Measurements from ENCODE around the gene ADAMTS1.
"Not testable (repeated sequence)": the region's sequence is repeated elsewhere in the genome, so short reads cannot be mapped to it uniquely, and the experiment has no call there.

Gene ADAMTS1
- 0.31 to 11.7 reads per million in 2 donors for total RNA-seq

- peak in 1 of 5 experiments; percentile 14 for DNase-seq
Measured at GRCh38 chr21:26845066-26845758, at the start of gene ADAMTS1. Gene ADAMTS1 (minus strand): TSS chr21:26845409. CDS start chr21:26844954, 455 bp downstream.

GRCh38 chr21:26892151-26892550 lies 46.9 kb upstream of the ADAMTS1 start:
- no peak for DNase-seq

GRCh38 chr21:26888931-26889330 lies 43.7 kb upstream of the ADAMTS1 start:
- DNase-seq, result no peak

DNA sequence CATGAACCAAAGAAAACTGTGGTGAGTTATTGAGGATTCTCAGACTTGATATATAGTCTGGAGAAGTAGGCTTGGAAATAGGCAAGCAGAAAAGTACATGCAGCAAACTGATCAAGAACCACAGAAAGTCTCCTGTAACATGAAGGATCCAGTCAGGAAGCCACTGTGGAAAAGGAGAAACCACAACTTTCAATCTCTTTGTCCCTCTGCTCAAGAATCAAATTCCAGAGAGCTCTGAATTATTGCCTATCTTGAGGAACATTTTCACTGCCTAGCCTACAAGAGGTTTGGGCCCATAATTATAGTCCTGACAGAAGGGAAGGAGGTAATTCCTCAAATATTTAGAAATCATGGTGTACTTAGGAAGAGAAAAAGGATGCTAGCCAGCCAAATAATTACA lies 43.0 kb upstream of the ADAMTS1 start:
- no peak for DNase-seq

DNA sequence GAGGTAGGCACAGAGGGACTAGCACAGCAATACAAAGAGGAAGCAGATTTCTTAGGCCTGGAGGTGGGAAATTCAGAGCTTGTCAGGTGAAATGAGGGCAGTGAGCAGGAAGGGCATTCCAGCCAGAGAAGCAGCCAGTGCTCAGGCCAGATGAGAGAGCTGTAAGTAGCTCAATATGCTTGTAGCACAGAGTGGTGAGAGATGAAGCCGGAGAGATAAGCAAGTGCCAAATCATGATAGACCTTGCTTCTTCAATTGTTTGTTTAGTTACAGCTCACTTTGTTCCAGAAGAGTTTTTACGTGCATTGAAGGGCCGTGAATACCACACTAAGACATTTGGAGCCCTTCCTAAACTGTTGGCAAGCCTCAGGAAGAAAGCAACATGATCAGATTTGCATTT lies 42.0 kb upstream of the ADAMTS1 start:
- no peak for DNase-seq

- DNase-seq, result no peak
Measured at GRCh38 chr21:26884436-26884835, 39.2 kb upstream of the ADAMTS1 start.

GRCh38 chr21:26883768-26884167 lies 38.6 kb upstream of the ADAMTS1 start:
- no peak for DNase-seq

DNA sequence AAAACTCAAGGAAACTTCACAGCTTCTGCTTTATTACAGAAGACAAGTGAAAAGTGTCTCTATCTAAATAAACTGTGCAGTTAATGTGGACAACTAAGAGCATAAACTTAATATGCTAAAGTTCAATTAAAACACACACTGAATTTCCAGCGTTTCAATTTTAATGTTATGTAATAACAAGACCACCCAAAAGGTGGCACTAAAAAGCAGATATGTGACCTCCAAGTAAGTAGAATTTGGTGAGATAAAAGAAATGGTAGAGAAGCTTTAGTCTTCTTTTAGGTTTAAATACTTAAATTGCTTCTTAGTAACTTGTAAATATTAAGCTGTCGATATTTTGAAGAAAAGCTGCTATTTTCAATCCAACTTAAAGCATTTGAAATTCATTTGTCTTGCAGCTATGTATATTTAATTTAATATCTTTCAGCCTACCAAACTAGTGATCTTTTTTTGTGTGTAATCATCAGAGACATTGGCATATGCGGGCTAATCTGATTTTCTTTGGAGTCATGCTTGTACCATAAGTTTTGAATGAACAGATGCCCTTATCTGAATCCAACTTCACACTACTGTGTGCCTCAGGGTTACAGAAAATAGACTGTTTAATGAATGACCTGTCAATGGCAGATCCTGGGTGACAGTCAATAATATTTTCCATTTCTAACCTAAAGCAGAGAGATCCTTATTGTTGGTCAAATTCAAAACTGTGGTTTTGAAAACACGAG lies 36.5 kb upstream of the ADAMTS1 start:
- no peak for DNase-seq

DNA sequence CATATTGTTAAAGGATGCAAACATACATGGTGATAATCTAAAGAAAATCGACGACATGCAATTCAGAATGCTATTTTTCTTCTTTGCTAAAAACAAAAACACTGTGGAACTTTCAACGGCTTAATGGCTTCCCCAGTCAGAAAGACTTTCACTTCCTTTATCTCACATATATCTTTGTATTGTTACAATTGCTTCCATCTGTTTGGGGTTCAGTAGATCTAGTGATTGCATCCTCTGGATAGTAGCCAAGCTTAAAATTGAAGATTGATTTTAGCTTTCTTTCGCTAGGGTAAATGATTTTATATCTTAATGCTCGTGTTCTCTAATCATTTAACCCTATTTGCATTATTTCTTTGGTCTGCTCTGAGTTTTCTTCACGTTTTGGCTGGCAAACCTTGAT lies 31.8 kb upstream of the ADAMTS1 start:
- no peak for DNase-seq

GRCh38 chr21:26874347-26874746 lies 29.1 kb upstream of the ADAMTS1 start:
- DNase-seq, result no peak

- no peak for DNase-seq
Measured at GRCh38 chr21:26865857-26866256, 20.6 kb upstream of the ADAMTS1 start.

DNA sequence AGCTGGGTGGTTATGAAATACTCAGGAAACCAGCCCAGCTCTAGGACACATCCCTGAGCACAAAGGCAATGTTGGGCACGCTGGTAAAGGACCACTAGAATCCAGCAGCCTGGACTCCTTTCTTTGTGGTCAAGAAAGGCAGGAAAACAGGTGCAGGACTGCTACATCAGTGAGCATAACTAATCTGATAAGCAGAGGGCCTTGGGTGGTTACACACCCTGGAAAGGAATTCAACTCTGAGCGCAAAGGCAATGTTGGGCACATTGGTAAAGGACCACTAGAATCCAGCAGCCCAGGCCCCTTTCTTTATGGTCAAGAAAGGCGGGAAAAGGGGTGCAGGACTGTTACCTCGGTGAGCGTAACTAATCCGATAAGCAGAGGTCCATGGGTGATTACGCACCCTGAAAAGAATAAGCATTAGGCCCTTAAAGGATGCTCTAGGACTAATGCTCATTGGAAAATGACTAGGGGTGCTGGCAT lies 11.7 kb upstream of the ADAMTS1 start:
- not testable (repeated sequence) for DNase-seq

DNA sequence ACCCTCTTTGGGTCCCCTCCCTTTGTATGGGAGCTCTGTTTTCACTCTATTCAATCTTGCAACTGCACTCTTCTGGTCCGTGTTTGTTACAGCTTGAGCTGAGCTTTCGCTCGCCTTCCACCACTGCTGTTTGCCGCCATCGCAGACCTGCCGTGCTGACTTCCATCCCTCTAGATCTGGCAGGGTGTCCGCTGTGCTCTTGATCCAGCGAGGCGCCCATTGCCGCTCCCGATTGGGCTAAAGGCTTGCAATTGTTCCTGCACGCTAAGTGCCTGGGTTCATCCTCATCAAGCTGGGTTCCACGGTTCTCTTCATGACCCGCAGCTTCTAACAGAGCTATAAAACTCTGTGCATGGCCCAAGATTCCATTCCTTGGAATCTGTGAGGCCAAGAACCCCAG lies 9.5 kb upstream of the ADAMTS1 start:
- DNase-seq, result not testable (repeated sequence)

DNA sequence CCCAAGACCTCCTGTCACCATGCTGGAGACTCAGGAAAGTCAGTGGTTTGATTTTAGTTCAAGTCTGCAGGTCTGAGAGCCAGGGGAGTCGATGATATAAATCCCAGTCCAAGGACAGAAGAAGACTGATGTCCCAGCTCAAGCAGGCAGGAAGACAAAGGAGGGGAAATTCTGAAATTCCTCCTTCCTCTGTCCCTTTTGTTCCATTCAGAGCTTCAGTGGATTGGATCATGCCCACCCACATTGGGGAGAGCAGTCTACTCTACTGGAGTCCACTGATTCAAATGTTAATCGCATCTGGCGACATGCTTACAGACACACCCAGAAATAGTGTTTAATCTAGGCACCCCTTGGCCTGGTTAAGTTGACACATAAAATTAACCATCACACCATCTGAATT lies 7.2 kb upstream of the ADAMTS1 start:
- DNase-seq, result no peak

DNA sequence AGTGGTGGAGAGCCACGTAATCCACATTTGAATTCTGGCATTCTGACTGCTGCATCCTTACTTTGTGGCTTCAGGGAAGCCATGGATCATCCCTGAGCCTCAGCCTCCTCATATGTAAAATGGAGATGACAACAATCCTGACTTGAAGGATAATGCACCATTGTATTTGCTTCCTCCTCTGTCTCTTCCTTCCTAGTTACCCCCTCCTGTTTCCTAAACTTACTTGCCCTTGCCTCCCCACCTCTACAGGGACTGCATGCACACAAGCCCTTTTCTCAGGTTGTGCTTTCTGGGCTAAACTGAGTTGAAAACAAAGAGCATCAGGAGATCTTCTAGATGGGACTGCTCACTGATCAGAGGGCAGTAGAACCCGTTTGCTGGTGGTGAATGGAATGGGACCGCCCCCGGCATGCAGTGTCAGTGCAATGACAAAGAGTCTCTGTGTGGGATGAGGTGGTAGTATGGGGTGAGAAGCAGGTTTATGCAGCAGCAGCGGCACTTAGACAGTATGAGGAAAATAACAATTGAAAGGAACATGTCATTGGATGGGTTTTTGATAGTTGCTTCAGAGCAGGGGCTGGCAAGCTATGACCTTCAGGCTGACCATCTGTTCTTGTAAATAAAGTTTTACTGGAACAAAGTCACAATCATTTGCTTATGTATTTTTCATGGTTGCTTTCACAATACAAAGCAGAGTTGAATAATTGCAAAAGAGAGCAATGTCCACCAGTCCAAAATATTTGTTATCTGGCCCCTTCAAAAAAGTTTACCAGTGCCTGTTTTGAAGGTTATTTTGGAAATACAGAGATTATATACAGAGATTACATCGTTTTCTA lies 6.1 kb upstream of the ADAMTS1 start:
- no peak for DNase-seq

DNA sequence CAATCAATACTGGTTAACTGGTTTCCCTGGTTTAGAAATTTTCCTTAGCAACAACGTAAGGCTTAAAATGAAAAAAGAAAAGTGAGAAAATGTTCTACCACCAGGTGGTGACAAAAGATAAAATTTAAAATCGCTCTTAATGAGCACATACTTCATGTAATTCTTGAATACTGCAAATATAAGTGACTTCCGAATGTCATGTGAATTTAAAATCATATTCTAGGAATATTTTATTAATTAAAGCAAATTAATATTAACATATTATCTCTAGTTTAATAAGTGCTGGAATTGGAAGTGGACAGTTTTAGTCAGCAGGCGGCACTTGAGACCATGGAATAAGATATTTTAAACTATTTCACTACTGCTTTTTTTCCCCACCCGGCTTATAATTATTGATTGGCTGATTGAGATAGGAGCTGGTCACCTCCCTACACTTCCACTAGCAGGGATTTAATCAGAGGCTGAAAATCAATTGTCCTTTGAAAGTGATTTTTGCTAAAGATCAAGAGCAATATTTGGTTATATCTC lies 5.0 kb upstream of the ADAMTS1 start:
- DNase-seq, result peak in 1 of 5 experiments; percentile 19

DNA sequence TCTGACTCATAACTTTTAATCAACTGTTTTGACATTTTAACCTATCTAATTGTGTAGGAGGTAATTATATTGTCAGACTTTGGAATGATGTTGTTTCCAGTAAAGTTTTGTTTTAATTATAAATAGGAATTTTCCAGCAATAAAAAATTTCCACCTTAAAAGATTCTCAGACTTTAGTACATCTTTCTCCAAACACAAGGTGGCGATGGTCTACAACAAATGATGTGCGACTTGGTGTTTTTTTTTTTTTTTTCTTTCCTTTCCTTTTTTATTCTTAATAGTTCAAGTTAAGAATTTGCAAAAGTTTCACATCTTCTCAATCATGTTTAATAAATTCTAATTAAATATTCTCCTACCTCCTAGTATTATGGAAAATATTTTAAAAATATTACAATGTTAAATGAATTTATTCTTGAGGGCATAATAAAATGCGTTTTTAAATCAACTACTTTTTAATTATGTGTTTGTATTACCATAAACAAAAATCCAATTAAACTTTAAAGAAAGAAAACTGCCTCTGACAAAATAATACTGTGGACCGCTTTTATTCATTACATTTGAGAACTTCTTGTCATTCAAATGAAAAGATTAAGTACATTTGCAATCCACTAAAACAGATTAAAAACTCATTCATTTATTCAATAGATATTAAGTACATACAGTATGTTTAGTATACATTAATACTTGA lies 4.4 kb upstream of the ADAMTS1 start:
- peak in 1 of 5 experiments; percentile 41 for DNase-seq

DNA sequence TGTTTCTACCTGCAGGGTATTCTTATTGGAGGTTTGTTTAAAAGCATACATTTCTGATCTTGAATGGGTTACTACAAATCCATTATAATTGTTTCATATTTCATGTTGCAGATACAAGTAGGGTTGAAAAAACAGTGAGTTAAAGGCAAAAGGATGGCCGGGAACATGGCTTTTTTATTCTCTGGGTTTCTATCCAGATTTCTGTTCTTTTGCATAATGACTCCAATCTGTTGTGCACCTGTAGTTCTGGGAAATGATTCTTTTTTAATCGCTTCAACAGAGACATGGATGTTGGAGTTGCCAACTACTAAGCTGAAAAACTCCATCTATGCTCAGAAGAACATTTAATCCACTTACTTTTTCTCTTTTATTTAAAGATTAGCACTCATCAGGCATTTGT lies 2.7 kb upstream of the ADAMTS1 start:
- DNase-seq, result no peak

DNA sequence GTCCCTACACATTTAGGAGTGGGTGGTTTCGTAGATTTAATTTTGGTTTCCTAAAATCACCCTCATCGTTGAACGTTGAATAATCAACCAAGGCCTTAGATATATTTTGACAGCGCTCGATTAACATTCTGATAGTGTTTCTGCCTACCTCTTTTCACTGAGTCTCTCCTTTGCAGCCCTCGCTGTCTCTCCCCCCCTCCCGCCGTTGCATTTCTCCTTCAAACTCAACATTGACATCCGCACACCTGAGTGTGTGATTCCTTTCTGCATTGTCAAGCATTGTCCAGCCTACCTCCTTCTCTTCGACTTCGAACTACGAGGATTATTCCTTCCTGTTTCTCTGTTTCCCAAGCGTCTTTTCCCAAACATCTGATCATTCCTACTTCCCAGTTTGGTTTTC lies 1.8 kb upstream of the ADAMTS1 start:
- no peak for DNase-seq

DNA sequence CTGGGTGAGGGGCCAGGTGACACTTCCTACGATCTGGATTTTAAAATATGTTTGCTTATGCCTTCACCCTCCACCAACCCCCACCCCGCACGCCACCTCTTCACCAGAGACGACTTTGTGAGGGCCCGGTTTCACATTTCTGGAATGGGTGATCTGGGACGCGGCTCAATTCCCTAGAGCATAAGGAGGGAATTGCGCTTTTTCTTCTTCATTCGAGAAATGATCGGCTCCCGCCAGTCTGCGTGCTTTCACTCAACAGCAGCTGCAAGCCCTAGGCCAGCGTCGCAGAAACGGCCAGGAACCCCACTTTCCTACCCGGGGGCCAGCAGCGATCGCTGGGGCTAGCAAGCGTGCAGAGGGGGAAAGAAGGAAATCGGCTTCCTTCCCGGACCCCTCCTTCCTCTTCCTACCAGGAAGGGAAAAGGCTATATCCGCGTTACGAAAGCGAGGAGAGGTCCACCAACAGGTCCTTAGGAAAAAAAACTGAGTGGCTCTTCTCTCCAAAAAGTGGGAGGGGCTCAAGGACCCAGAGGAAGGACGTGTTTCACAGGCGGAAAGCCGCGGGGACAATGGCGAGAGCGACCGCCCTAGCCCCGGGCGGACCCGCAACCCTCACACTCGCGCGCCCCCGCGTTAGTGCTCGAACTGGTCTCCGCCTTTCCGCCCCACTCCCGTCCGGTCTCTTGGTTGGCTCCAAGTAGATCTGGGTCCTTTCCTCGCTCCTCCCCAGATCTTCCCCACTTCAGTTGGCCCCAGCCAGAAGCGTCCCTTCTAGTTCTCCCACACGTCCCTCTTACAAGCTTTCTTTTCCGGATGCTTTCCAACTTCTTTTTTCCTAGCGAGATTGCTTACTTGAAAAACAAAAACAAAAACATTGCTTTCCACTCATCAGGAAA lies 1.1 kb upstream of the ADAMTS1 start:
- DNase-seq, result no peak

GRCh38 chr21:26845759-26846035 lies 488 bp upstream of the ADAMTS1 start:
- DNase-seq, result no peak

All from T-helper 2 cell (primary cell).